Activated CD4-positive, alpha-beta memory T cell treated with anti-CD3 and anti-CD28 coated beads, Interleukin-2, amount 10 ng/mL, durations not matched to agents 7 days and 5 days (primary cell): Measurements from ENCODE around the gene H2BW1. TPM values are rescaled to one million over a fixed set of nuclear protein-coding genes. Genes with fewer than 3 reads are reported as not detected.
"Not testable (repeated sequence)": the region's sequence is repeated elsewhere in the genome, so short reads cannot be mapped to it uniquely, and the experiment has no call there.

Experiments
- CTCF ChIA-PET: fragments of 350-600 bp; sonication (Branson Sonifier 250); formaldehyde crosslinking; loops from one replicate; lab custom pipeline; 2021; ENCODE audit warnings: antibody characterized with exemption, inconsistent platforms; lab: Charles Lee
- POLR2A ChIA-PET: fragments of 350-600 bp; sonication (Branson Sonifier 250); formaldehyde crosslinking; loops from one replicate; lab custom pipeline; 2021; ENCODE audit warnings: antibody characterized with exemption; lab: Charles Lee
- DNase-seq: peaks from one replicate; pipeline ENCODE4 v3.0.0-alpha.2; 2020
- H3K27ac Mint-ChIP-seq: one replicate; pipeline ENCODE4 v1.8.0; 2021; ENCODE audit warnings: mild to moderate bottlenecking, mixed read lengths
- H3K27me3 Mint-ChIP-seq: one replicate; pipeline ENCODE4 v1.8.0; 2021; ENCODE audit warnings: mixed read lengths
- H3K36me3 Mint-ChIP-seq: one replicate; pipeline ENCODE4 v1.8.0; 2021; ENCODE audit warnings: low read depth, mixed read lengths
- H3K4me1 Mint-ChIP-seq: one replicate; pipeline ENCODE4 v1.8.0; 2021; ENCODE audit warnings: mixed read lengths
- H3K4me3 Mint-ChIP-seq: one replicate; pipeline ENCODE4 v1.8.0; 2021; ENCODE audit warnings: mild to moderate bottlenecking, mixed read lengths
- H3K9me3 Mint-ChIP-seq: one replicate; pipeline ENCODE4 v1.8.0; 2021; ENCODE audit warnings: mixed read lengths
- total RNA-seq, 2 experiments: library from RNA; stranded (reverse); gene quantifications; one replicate each; pipeline ENCODE4 v1.2.3, GENCODE V29; 2021

Gene H2BW1
- total RNA-seq, 2 experiments from 2014 or later = not detected

DNA sequence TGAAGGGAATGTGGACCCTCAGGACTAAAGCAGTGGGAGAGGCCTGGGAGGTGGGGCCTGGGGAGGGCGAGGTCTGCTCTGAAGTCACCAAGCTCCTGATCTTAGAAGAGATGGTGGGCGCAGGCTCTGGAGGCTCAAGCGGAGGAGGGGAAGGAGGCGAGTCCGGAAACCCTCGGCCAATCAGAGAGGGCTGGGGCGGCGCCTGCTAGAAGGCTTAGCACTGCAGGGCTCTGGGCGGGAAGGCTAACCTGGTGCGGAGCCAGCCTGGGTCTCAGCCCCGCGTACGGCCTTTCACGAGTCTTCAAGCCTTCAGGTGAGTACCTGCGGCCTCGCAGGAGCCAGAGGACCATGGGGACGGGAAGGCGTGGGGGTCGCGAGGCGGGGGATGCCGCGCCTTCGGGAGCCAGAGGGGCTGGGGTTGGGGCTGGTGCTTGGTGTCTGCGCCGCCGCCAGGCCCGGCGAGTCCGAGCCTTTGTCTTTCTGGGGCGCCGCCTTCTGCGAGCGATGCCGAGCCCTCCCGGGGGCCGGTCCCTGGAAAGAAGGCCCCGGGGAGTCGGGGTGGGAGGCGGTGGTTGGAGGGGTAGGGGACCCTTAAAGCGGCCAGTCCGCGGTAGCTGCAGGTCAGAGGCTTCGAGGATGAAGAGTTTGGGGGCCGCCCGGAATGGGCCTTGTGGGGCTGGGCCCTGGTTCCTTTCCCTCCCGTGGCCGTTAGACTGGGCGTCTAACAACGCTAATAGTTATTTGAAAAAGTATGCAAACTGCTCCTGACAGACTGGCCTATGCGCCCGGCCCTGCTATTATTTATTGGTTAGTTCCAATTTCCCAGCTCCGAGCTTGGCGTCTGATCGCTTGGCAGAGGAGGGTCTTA is 50.9 kb downstream of the H2BW1 start, which contains the start of gene TMSB15B:
TSS of gene TMSB15B (plus strand) at position 217 of the 868 bp plus-strand sequence.
- H3K36me3 Mint-ChIP-seq, POLR2A ChIA-PET: not testable (repeated sequence)

More for the DNA sequence above, 50.9 kb downstream of the H2BW1 start, which contains the start of gene TMSB15B:
- H3K27ac Mint-ChIP-seq, H3K4me3 Mint-ChIP-seq, DNase-seq, H3K27me3 Mint-ChIP-seq, H3K9me3 Mint-ChIP-seq, H3K4me1 Mint-ChIP-seq, CTCF ChIA-PET: not testable (repeated sequence)

Other genes starting within 250 kb of the H2BW1 start
- not detected for gene PLP1, start 236.9 kb downstream of the H2BW1 start, total RNA-seq
- gene RAB9B, start 181.5 kb downstream of the H2BW1 start, total RNA-seq = under 1 TPM; 0.35 to 0.45 TPM
- 1 to 10 TPM; 7.3 to 7.5 TPM for gene TMSB15B, start 51.1 kb downstream of the H2BW1 start, total RNA-seq
- not detected for gene H2BW2, start 26.2 kb upstream of the H2BW1 start, total RNA-seq
- gene TMSB15C, start 62.5 kb upstream of the H2BW1 start, total RNA-seq = 1 to 10 TPM; 1.9 to 2.9 TPM
- 1 to 10 TPM; 1.6 to 2.8 TPM for gene ZCCHC18, start 98.8 kb upstream of the H2BW1 start, total RNA-seq
- 1 to 10 TPM; 7.9 to 8.3 TPM for gene SLC25A53, start 143.3 kb upstream of the H2BW1 start, total RNA-seq
- 10 to 100 TPM; 12.9 to 13.1 TPM for gene FAM199X, start 152.7 kb upstream of the H2BW1 start, total RNA-seq
- gene ESX1, start 241.2 kb upstream of the H2BW1 start, total RNA-seq = not detected